Activated T-cell treated with anti-CD3 and anti-CD28 coated beads for 48 hours (primary cell): ENCODE results near the gene ASTL.

Source experiments
- DNase-seq: peaks from one replicate; pipeline ENCODE4 v3.0.0-alpha.2; 2020; ENCODE audit warnings: low read depth

ASTL gene

DNA sequence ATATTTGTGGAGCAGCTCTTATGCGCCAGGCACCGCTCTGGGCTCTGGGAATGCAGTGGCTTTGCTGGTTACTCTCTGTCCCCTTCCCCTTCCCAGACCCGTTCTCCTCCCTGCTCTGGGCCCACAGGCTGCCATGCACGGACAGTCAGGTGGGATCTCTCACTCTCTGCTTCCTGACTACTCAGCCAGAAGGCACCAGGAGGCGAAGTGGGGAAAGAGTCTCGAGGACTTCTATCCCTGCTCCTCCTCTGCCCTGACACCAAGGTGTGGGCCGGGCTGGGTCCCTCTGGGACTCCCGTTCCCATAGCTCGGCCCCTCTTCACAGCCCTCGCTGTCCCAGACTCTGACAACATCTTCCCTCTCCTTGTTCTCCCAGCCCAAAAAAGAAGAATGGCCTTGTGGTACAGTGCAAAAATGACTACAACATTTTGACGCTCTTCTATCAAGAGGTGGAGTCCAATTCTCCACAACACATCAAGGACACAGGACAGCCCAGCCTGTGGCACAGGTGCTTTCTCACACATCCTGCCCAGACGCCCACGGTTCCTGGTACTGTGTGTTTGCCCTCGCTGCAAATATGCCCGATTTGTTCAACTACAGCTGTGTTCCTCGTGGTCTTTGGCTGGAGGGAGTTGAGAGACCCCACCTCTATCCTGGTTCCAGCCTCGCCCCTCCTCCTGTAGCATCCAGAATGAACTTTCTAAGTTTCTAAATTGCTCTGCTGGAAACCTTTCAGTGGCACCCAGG, 21.0 kb upstream of the ASTL start:
- DNase-seq = peak; percentile 56

DNA sequence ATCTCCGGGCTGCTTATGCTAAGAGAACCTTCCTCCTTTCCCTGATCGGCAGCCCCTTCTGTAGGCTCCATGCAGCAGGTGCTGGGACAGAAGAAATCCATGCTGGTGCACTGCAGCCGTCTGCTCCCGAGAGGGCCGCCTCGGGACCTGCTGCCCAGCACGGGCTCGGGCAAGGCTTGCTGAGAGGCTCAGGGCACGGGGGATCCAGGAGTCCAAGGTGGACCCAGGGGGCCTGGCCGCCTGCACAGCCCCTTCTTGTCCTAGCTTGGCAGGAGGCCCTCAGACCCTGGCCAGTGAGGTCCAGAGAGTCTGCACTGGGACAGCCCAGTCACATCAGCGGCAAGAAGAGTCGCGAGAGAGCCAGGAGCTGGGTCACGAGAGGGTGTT, 20.2 kb upstream of the ASTL start:
- DNase-seq = no peak

DNA sequence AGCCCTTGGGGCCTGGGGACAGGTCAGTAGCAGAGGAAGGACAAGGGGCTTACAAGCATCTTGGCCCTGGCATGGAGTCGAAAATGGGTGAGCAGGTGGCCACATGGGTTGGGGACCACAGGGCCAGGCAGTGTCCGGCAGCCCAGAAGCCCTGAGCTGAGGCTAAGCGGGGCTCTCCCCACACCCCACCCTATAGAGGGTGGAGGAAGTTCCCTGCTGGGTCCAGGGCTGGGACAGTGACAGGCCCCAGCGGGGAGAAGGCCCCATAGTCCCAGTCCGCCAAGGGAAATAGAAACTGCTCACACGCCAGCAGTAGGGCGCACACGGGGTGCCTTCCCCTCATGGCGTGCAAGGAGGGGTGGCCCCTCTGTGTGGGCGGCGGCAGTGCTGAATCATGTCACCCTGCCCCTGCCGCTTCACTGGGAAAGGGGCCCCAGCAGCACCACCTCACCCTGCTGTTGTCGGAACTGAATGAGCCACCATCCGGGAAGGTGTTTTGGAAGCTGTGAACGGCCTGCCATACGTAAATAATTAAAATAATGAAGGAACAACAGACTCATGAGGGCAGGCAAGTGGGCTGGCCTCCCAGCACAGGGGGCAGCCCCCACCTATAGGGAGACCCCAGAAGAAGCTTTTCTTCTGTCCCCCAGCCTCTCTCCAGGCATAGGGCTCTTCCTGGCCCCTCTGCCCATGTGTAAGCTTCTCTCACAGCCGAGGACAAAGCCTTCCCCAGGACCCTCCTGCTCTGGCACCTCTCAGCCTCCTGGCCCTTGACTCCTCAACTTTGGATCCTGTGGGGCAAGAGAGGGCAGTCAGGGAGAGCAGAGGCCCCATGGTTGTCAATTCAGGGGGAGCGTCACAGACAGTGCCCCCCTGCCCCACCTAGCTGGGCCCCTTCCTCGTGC, 19.6 kb upstream of the ASTL start:
- DNase-seq = peak; percentile 96

DNA sequence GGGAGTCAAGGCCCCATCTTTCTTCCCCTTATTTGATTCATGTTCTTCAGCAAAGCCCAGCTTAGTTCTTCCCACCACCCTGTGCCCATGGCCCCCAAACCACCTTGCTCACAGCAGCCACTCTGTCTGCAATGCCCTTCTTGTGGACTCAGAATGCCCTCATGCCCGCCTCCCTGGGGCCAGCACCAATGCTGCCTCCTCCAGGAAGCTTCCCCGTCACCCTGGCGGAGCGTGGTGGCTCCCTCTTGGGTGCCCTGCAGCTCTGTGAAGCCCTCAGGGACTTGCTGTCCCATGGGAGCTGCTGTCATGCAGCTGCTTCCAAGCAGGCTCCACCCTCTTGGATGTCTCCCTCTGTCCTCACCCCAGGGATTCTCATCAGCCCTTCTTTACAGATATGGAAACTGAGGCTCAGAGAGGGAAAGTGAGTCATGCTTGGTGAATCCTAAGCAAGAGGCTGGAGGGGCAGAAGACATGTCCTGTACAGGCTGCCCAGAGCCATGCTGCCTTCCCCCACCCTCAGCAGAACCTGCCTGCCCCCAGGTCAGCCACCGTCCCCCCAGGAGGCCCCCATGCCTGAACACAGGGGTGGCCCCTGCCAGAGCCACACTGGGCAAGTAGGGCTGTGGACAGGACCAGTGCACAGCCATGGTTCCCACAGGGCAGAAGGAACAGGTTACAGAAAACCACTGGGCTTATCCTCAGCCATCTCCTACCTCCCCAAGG, 18.8 kb upstream of the ASTL start:
- DNase-seq = no peak

DNA sequence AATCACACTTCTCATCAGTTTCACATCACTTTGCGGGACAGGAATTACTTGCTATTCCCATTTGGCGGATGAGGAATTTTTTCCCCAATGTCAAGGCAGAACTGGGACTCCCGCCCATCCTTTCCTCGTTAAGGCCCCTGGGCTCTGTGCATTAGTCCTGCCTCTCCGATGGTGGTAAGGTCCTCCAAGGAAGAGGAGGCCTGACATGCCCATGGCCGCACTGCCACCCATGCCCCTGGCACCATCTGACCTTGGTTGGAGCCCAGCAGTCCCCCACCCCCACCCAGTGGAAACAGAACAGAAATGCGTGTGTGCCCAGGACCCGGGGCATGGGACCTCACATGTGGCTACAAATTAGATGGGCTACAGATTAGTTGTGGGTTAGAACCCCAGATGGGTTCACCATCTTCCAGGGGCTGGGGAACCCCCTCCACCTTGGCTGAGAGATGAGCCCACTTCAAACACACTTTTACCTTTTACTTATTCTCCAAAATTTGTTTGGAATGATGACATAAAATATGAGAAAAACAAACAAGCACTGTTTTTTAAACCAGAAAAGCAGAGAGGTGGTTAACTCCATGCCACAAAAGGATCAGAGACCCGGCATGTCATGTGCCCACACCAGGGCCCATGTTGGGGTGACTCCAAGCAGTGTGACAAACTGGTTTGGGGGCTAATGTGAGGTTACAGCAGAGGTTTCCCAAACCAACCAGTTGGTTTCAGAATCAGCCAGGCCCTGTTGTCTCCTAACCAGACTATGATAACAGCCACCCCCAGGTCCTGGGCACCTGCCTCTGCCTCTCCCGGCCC, 17.9 kb upstream of the ASTL start:
- peak; percentile 57 for DNase-seq

DNA sequence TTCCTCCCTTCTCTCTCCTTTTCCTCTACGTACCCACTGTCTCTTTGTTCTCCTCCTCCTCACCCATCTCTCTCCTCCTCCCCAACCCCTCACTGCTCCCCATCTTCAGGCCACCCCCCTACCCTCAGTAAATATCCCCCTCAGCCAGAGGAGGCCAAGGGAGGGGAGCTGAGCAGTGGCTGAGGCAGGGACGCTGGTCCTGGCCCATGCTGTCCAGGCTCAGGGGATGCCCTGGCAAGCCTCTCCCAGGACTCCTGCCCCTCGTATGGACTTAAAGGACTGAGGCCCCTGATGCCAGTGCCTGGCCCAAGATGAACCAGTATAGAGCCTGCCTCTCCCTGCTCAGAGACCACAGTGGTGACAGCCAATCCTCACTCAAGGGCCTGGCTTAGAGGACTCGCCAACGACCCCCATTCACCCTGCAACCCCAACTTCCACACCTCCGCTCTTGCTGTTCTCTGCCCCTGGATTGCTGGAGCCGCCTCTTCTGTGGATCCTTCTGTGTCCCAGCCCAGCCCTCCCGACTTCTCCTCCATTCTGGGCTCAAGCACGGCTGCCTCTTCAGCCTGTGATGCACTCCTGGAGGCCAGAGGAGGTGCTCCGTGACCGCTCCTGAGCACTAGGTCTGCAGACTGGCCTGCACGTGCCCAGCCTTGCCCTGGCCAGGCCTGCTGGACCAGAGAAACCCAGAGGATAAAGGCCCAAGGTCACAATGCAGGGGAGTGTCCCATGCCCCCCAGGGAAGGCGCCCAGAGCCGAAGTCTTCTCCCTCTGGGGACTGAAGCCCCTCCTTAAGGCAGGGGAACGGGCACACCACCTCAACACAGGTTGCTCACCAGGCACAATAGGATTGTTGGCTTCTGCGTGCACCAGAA, 16.4 kb upstream of the ASTL start:
- DNase-seq = no peak

DNA sequence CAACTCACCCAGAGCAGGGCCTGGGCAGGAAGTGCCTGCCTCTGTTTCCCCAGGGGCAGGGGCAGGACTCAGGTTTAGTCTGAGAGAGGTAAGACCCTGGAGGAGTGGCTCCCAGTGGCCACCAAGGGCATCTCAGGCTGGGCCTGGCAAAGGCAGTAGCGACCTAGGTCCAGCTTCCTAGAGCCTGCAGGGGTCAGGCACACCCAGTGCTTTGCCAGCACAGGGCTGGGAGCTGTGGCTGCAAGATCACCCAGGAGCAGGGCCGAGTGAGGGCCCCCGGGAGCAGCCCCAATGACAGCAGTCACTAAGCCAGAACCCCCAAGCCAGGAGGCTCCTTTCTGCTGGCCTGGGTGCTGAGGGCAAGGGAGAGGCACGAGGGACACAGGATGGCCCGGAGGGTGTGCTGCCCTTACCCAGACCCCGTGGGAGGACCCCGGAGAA, 15.7 kb upstream of the ASTL start:
- no peak for DNase-seq

DNA sequence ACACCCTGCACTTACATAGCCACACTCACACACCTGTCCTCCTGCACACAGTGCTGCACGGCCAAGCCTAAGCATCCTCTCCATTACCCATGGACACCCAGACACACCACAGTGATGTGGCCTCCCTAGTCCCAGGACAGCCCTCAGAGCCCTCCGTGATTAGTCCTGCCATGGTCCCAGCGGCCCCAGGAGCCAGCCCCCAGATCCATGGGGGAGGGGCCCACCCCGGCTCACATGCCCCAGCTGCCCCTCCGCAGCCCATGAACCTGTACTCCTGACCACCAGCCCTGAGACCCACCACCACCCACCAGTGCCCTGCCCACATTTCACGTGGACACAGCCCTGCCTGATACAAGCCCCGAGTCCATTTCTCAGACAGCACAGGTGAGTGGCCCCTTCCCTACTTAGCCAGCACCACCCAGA, 15.0 kb upstream of the ASTL start:
- DNase-seq = no peak

DNA sequence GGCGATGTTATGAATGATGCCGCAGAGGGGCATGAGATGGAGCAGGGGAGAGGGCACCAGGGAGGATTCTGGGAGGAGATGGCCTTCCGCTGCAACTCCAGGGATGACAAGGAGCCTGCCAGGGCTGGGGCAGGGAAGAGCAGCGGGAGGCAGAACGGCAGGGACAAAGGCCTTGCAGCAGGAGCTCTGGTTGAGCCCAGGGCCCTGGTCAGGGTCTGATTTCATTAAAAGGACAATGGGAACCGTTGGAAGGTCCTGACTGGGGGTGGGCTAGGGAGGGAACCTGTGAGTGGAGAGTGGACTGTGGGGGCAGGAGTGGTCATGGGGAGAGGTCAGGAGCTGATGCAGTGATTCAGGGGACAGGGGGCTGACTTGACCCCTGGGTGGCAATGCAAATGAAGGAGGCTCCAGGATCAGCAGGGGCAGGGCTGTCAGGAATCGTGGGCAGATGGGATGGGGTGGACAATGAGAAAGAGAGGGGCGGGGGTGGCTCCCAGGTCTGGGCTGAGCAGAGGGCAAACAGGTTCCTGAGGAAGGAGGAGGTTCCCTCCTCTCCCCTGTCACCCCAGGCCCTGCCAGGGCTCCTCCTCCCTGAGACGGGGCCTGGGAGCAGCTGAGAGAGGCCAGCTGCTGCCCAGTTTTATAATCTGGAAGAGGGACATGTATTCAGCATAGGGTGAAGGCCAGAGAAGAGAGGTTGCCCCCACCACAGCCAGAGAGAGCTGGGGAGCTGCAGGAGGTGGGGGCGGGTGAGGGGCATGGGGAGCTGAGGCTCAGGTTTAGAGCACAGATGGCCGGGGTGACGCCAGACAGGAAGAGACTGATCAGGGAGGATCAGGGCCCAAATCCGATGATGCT, 14.2 kb upstream of the ASTL start:
- DNase-seq = no peak

DNA sequence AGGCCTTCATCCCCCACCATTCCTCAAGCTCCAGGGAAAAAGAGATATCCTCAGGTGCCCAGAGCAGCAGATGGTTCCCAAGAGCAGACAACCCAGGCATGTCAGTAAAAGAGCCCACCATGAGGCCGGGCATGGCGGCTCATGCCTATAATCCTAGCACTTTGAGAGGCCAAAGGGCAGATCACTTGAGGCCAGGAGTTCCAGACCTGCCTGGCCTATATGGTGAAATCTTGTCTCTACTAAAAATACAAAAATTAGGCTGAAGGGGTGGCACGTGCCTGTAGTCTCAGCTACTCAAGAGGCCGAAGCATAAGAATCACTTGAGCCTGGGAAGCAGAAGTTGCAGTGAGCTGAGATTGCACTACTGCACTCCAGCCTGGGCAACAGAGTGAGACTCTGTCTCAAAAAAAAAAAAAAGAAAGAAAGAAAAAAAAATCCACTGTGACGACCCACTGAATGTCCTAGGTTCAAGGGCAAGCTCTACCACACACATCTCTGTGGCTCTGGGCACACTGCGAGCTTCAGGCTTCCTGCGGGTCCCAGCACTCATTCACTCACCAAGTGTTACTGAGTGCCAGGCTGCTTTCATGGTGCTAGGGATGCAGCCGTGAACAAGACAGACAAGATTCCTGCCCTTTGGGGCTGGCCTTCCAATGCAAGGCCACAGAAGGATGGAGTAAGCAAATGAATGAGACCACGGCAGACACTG, 13.4 kb upstream of the ASTL start:
- DNase-seq = no peak

DNA sequence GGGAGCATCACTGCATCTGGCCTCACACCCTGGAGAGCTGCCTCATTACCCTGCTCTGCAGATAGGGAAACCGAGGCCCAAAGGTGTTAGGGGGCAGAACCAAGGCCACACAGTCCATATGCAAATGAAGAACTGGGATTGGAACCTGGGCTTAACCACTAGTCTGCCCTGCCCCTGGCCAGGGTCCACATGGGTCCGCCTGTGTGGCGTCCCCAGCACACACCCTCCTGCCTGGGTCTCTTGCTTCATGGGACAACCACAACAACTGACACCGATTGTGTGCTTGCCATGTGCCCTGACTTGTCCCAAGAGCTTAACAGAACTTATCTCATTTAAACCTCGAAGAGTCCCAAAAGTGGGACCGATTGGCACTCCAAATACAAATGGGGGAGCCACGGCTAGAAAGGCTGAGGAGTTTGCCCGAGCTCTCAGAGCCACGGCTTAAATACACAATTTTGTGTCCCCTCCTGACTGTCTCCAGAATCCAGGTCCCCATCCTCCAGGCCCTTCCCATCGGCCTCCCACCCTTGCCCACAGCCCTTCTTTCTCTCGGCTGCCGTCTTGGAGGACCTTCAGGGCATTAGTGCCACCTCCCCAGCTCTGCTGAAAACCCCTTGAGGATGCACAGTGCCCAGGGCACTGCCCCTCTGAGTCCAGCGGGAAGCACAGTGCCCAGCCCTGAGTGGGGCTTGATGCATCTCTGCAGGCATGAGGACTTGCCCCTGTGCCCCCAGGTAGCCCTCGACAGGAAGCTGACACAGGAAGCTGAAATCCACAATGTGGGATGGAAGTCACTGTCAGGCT, 12.7 kb upstream of the ASTL start:
- DNase-seq = no peak

DNA sequence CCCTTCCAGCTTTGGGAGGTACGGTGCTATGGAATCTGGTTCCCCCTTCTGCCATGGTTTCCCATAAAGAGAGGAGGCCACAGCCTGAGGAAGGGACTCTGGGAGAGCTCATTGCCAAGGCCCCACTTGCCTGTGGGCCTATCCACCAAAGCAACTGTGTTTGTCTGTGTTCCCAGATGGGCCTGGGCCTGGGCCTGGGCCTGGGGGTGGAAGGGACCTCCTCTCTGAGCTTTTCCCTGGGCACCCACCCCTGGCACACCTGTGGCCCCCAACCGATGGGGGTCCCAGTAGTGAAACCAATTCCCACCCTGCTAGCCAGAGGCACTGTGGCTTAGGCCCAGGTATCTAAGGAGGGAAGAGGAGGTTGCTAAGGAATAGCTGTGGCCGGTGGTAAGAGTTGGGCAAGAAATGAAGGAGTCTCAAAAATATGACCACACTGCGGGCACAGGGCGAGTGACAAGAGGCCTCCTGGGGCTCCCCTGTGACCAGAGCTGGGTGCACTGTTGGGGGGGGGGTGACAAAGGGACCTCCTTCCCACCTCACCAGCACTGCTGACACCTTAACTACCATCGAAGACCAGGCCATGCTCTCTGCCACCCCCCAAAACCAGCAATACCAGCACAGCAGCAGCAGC, 11.8 kb upstream of the ASTL start:
- DNase-seq = no peak

DNA sequence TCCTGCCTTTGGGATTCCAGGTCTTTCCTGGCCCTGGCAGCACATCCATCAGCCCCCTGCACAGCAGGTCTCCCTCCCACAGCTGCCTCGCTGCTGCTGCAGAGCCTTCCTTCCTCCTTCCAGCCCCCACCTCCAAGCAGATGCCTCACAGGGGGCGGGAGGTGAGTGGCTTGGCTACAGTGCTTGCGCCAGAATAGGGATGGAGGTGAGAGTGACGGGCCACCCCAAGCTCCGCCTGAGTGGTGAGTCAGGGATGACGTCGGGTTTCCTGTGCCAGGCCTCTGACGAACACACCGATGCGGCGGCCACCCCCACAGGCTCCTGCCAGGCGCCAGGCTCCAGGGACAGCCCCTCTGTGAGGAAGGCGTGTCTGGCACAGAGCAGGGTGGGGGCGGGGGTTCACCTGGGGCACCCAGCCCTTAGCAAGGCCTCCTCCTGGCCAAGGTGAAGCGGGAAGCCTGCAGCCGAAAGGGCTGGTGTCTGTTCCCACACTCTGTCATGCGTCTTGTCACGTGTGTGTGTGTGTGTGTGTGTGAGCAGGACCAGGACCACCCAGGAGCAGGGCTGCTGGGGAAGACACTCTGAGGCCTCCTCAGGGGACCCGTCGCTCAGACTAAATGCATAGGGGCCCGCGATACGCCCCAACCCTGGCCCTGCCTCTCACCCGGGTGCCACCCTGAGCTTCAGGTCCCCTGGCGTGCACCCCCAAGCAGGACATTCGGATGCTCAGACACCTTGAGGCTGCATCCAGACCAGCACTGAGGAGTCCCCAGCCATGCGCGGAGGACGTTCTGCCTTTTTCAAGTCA, 10.3 kb upstream of the ASTL start:
- peak; percentile 96 for DNase-seq

DNA sequence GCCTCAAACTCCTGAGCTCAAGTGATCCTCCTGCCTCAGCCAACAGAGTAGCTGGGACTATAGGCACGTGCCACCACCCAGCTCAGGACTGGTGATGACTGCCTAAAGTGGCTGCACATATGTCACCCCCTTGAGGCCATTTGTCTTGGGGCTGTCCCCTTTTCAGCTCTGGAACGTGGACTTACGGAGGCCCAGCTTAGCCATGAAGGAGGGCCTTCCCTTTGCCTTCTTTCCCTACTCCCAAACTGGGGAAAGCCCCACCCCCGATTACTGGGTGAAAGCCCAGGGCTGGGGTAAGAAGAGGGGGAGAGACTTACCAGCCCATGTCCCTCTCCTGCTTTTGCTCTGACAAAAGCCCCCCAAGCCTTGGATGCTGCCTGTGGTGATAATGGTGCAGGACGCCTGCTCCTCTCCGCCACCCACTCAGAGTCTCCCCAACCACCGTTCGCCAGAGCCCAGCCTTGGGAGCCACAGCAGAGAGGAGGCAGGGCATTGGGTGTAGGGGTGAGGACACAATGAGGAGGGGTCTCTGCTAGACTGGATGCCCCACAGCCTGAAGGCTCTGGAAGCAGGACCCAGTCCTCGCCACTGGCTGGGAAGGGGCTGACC, 9.4 kb upstream of the ASTL start:
- no peak for DNase-seq

DNA sequence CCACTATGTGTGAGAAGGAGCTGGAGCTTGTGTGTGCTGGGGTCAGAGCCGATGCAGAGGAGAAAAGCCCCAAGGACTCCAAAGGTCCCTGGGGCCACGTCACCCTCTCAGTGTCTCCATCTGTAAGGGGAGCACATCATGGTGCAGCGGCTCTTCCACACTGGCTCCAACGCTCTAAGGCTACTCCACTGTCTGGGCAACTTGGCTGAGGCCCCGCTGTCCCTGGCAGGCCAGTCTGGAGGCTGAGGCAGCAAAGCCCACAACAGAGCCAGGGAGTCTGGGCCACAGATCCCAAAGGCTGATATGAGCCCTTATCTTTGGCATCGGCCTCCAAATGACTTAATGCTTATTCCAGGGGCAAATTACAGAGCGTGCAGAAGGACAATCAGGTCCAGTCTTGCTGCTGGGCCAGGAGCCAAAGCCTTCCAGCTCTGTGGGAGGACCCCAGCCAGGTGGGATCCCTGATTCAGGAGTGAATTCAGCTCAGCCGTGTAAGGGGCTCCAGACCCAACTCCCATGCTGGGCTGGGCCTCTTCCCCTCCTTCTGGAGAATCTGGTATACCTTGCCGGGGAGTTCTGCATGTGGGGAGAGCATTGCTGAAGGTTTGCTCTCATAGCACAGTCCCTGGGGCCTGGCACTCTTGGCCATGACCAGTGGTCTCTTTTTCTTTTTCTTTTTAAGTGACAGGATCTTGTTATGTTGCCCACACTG, 8.7 kb upstream of the ASTL start:
- peak; percentile 36 for DNase-seq
